Psoas muscle (tissue), 8 donors: ENCODE measurements around the gene PTGIR. TPM values are rescaled to one million over a fixed set of nuclear protein-coding genes. Genes with fewer than 3 reads are reported as not detected.

Experiments used
- ATAC-seq, 4 donors: fragments of 200-7000 bp; cut with Tn5 transposase; one replicate each; pipeline ENCODE4 v1.9.1; 2020; ENCODE audit warnings: moderate library complexity in 3 of 4, mild to moderate bottlenecking in 2 of 4
- DNase-seq, 2 donors: peaks; one replicate each; pipeline ENCODE4 v3.0.0-alpha.2; 2020
- H3K27ac ChIP-seq: fragments of 200-600 bp; one replicate; pipeline ENCODE4 v1.8.0; 2022
- H3K27me3 ChIP-seq, 3 donors: fragments of 200-600 bp in 1 of 3; one replicate each; pipeline versions ENCODE4 v1.6.1 to v1.8.0; 2013 to 2022; ENCODE audit warnings: low read length in 2 of 3, mild to moderate bottlenecking in 2 of 3, moderate library complexity in 1 of 3; ENCODE audit not compliant: insufficient read depth in 3 of 3
- H3K36me3 ChIP-seq, 2 donors: fragments of 200-600 bp in 1 of 2; one replicate each; pipeline versions ENCODE4 v1.6.1 to v1.8.0; 2013 to 2022; ENCODE audit warnings: low read depth in 1 of 2, mild to moderate bottlenecking in 1 of 2, moderate library complexity in 1 of 2; ENCODE audit not compliant: insufficient read depth in 1 of 2
- H3K4me1 ChIP-seq: fragments of 200-600 bp; one replicate; pipeline ENCODE4 v1.8.0; 2022
- H3K4me3 ChIP-seq: fragments of 200-600 bp; one replicate; pipeline ENCODE4 v1.8.0; 2022; ENCODE audit warnings: mild to moderate bottlenecking
- H3K9me3 ChIP-seq: fragments of 200-600 bp; one replicate; pipeline ENCODE4 v1.8.0; 2022
- WGBS, 3 donors: extraction: QIAGEN DNeasy Blood & Tissue Kit; methylation state at CpG; one replicate each; pipeline versions ENCODE4 v1.1.6 to v1.1.7; 2013; 5-methylcytosine and 5-hydroxymethylcytosine counted together
- intact Hi-C, 2 donors: fragments of 100-400 bp; cut with DNase I; formaldehyde crosslinking; loops; one replicate each; pipeline versions ENCODE4 v1.11.0 to v1.14.2; 2022
- polyA plus RNA-seq, 3 donors: library from polyadenylated mRNA; stranded (reverse); fragments of 200-250 nt; gene quantifications; one replicate each; pipeline ENCODE4 v1.2.3, GENCODE V29; 2013
- total RNA-seq, 4 donors: library from RNA; stranded (reverse); fragmentation: NEBNext Ultra II Directional in 2 of 4; extraction: Animal tissue kit (Norgen Biotek cat#: 25700) in 2 of 4; gene quantifications; one replicate each; pipeline versions ENCODE4 v1.2.1 to v1.2.4, GENCODE V29; 2021 to 2023
- TF ChIP-seq, protein P1 (sequence below): fragments of 200-600 bp; IDR thresholded peaks from one replicate; pipeline ENCODE4 v1.8.0; 2022; ENCODE audit warnings: antibody characterized with exemption
- donor health status: healthy with polysubstance abuse.
- donor health status: DM: no; HTN: no; CAD: no; lungs with moderate emphysema.
- donor health status: Bipolar disorder and iron deficiency.
- donor health status: healthy.
- donor health status: DM: yes; HTN: yes; CAD: no.
- donor health status: DM: no; HTN: no; CAD: no.
- donor health status: DM: no; HTN: no; CAD: no.
- donor health status: DM: yes; HTN: yes; CAD: no.

The PTGIR gene
- total and polyA plus RNA-seq, 7 donors: 0.74 to 7.0 (median 1.2) TPM

DNA sequence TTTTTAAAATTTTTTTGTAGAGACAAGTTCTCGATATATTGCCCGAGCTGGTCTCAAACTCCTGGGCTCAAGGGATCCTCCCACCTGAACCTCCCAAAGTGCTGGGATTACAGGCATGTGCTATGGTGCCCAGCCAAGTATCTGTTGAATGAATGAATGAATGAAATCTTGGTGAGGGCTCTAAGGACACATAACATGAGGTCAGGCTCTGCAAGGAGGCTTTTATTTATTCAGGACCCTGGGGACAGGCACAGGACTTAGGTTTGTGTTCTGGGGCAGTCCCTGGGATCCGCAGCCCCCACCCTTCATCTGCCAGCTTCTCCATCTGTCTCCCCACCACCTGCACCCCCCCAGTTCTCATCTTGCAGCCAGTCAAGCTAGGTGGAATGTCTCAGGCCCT, 4.6 kb downstream of the PTGIR start:
- 92 to 94% (median 93%) methylated on average over 3 of the region's 3 CpGs for WGBS, 3 donors
- ATAC-seq (no peak), DNase-seq (peak in 1 of 2 donors; percentile 3)
- H3K36me3 ChIP-seq: no peaks in the 10 kb centered on the region
- TF ChIP-seq, protein P1, sequence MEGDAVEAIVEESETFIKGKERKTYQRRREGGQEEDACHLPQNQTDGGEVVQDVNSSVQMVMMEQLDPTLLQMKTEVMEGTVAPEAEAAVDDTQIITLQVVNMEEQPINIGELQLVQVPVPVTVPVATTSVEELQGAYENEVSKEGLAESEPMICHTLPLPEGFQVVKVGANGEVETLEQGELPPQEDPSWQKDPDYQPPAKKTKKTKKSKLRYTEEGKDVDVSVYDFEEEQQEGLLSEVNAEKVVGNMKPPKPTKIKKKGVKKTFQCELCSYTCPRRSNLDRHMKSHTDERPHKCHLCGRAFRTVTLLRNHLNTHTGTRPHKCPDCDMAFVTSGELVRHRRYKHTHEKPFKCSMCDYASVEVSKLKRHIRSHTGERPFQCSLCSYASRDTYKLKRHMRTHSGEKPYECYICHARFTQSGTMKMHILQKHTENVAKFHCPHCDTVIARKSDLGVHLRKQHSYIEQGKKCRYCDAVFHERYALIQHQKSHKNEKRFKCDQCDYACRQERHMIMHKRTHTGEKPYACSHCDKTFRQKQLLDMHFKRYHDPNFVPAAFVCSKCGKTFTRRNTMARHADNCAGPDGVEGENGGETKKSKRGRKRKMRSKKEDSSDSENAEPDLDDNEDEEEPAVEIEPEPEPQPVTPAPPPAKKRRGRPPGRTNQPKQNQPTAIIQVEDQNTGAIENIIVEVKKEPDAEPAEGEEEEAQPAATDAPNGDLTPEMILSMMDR: no peak
- H3K27ac ChIP-seq: peak overlapping the region; percentile 21
- H3K27me3 ChIP-seq: peaks cover 0 to 6% (median 0%) of the 10 kb centered on the region in 3 donors
- intact Hi-C loops: no loop called here
- peaks cover 17% of the 10 kb centered on the region for H3K4me1 ChIP-seq
- no peaks in the 10 kb centered on the region for H3K9me3 ChIP-seq
- H3K4me3 ChIP-seq: no peak overlapping the region

DNA sequence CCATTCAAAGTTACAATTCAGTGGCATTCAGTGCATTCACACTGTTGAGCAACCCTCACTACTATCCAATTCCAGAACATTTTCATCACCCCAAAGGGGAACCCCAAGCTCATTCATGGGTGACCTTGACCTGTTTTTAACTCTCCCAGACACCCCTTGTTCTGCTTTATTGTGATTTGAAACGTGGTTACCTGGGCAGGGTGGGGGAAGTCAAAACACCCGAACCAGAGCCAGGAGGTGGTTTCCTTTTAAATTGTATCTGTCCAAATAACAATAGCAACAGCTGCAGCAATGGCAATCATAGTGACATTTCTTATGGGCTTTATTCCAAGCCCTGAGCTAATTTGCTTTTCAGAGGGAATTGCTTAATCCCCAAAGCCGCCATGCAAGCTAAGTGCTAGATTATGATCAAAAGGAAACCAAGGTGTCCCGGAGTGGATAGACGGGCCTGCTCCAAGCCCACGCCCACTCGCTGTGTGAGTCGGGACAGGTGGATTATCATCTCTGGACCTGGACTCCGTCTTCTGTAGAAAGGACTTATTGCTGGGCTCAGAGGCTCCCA, 6.1 kb downstream of the PTGIR start:
- Histone ChIP-seq H3K4me1 (peaks cover 17% of the 10 kb centered on the region), H3K36me3 (no peaks in the 10 kb centered on the region), H3K27me3 (peaks cover 0 to 6% (median 0%) of the 10 kb centered on the region in 3 donors), H3K4me3 (no peak overlapping the region), H3K27ac (peak overlapping the region; percentile 63), H3K9me3 (no peaks in the 10 kb centered on the region)
- intact Hi-C loops: no loop called here
- ATAC-seq (peak; percentile 21 to 58 (median 43)), DNase-seq (peak; percentile 13 to 54)
- WGBS, 3 donors: 24 to 36% (median 25%) methylated on average over 9 of the region's 9 CpGs
- TF ChIP-seq, protein P1: no peak

DNA sequence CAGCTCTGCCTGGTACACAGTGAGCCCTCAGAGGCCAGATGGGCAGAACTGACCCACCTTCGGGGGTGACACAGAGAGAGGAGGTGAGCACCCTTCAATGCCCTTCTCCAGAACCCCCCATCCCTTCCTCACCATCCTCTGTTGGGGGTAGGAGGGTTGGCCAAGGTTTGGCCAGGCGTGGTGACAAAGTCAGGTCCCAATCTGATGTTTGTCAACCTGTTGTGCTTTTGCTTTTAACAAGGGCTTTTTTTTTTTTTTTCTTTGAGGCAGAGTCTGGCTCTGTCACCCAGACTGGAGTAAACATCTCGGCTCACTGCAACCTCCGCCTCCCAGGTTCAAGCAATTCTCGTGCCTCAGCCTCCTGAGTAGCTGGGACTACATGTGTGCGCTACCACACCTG, 7.3 kb downstream of the PTGIR start:
- DNase-seq (no peak), ATAC-seq (no peak)
- H3K27me3 ChIP-seq: peaks cover 0 to 6% (median 0%) of the 10 kb centered on the region in 3 donors
- TF ChIP-seq, protein P1: no peak
- H3K4me3 ChIP-seq: no peak overlapping the region
- no peaks in the 10 kb centered on the region for H3K9me3 ChIP-seq
- intact Hi-C loops: no loop called here
- 77 to 87% (median 86%) methylated on average over 6 of the region's 6 CpGs for WGBS, 3 donors
- peaks cover 17% of the 10 kb centered on the region for H3K4me1 ChIP-seq
- H3K36me3 ChIP-seq: no peaks in the 10 kb centered on the region
- H3K27ac ChIP-seq: no peak overlapping the region

DNA sequence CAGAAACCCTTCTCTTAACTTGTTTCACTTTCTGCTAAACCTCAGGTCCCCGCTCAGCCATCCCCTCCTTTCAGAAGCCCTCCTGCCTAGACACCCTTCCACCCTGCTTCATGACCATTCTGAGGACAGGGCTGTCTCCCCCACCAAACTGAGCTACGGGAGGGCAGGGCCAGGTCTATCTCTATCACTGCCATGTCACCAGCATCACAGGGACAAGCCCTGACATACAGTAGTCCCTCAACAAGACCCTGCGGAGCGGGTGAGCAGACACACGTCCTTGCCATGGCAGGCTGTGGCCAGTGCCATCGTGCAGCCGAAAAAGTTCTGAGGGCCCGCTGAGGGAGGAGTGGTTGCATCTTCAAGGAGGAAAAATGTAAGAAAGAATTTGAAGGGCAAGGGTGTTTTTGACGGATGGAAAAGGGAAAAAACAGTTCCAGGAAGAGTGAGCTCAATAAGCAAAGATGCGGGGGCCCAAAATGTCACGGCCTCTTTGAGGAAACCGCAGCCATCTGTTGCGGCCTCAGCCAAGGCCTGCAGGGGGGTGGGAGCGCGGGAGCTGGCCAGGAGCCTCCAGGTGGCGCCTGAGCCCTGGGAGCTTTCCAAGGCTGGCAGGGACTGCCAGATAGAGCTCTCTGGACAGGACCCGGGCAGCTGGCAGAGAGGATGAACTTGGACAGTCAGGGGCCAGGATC, 8.1 kb downstream of the PTGIR start:
- WGBS, 3 donors: 21 to 29% (median 22%) methylated on average over 17 of the region's 17 CpGs
- intact Hi-C loops: no loop called here
- DNase-seq (peak in 1 of 2 donors; percentile 45), ATAC-seq (peak in 3 of 4 donors; percentile 30 to 56 (median 47))
- Histone ChIP-seq H3K27me3 (peaks cover 0 to 6% (median 0%) of the 10 kb centered on the region in 3 donors), H3K9me3 (no peaks in the 10 kb centered on the region), H3K27ac (no peak overlapping the region), H3K4me1 (peaks cover 17% of the 10 kb centered on the region), H3K36me3 (no peaks in the 10 kb centered on the region), H3K4me3 (no peak overlapping the region)
- TF ChIP-seq, protein P1: peak; percentile 13
